Nasal cavity respiratory epithelium epithelial cell of viscerocranial mucosa (primary cell): Measurements from ENCODE around the gene MPG. TPM values are rescaled to one million over a fixed set of nuclear protein-coding genes. Genes with fewer than 3 reads are reported as not detected.

ENCODE experiments used
- total RNA-seq: library from RNA; depleted of rRNA; stranded (reverse); fragments of >200 nt; gene quantifications from 2 replicates; pipeline ENCODE4 v1.2.3, GENCODE V29; 2014

The MPG gene, protein sequence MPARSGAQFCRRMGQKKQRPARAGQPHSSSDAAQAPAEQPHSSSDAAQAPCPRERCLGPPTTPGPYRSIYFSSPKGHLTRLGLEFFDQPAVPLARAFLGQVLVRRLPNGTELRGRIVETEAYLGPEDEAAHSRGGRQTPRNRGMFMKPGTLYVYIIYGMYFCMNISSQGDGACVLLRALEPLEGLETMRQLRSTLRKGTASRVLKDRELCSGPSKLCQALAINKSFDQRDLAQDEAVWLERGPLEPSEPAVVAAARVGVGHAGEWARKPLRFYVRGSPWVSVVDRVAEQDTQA
- 63.4 and 133 TPM in 2 replicates for total RNA-seq

DNA sequence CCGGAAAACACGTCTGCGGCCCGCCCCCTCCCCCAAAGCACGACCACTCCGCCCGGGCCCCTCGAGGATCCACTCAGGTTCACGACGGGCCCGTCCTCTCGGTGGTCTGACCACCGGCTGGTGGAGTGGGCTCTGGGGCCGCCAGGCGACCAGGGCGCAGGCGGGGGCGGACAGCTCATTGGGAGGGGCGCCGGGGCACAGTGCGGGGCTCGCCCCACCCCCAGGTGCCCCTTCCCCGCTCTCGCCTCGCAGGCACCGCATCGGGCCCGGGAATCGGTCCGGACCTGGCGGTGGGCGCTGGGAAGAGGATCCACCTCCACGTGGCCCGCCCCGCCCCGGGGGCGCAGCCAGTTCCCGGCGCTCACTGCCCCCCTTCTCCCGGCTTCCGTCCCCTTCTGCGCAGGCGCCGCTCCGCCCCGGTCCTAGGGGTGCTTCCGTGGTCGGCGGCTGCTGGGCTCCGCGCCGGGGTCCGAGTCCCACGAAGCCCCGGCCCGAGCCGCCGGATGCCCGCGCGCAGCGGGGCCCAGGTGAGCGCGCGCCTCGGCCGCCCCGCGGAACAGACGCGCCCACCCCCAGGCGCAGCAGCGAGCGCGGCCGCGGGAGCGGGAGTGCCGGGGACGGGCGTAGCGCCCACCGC is at the start of gene MPG:
Gene MPG, plus strand, starts transcription at position 419 of the 637 bp plus-strand sequence. Its CDS starts 85 bp downstream, at position 504.

DNA sequence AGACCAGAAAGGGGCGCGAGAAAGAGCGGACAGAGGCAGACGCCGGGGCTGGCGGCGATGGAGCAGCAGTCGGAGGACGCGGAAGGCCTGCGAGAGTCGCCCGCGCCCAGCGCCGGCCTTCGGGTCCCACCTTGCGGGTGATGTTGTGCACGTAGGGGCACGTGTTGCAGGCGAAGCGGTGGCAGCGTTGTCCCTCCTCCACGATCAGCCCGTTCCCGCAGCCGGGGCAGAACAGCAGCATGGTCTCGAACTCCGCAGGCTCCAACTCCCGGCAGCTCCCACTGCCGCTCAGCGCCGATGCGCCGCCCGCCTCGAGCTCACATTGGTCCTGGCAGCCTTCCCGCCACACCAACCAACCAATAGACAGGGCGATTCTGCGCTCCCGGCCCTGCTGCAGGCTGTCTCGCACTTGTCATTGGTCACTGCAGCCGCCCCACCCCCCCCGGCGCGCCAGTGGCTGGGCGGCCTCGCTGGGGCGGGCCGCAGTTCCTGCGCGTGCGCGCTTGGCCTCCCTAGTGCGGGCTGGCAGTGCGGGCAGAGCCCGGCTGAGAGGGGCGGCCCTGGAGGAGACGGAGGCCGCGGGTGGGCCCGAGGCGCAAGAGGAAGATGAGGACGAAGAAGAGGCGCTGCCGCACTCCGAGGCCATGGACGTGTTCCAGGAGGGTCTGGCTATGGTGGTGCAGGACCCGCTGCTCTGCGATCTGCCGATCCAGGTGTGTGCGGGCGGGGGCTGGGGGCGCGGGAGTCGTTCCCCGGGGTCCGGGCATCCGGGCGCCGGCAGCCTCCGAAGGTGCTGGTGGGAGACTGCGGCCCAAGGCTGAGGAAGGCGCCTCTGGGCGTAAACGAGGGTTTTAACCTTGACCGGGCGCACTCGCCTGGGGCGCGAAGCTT is 24.4 kb upstream of the MPG start, which contains the start of the genes POLR3K and SNRNP25:
Gene POLR3K, minus strand, starts transcription at position 263 of the 891 bp plus-strand sequence. Its CDS starts 22 bp downstream, at position 241.
Gene SNRNP25, plus strand, starts transcription at position 483 of the 891 bp plus-strand sequence. Its CDS starts 189 bp downstream, at position 672.

DNA sequence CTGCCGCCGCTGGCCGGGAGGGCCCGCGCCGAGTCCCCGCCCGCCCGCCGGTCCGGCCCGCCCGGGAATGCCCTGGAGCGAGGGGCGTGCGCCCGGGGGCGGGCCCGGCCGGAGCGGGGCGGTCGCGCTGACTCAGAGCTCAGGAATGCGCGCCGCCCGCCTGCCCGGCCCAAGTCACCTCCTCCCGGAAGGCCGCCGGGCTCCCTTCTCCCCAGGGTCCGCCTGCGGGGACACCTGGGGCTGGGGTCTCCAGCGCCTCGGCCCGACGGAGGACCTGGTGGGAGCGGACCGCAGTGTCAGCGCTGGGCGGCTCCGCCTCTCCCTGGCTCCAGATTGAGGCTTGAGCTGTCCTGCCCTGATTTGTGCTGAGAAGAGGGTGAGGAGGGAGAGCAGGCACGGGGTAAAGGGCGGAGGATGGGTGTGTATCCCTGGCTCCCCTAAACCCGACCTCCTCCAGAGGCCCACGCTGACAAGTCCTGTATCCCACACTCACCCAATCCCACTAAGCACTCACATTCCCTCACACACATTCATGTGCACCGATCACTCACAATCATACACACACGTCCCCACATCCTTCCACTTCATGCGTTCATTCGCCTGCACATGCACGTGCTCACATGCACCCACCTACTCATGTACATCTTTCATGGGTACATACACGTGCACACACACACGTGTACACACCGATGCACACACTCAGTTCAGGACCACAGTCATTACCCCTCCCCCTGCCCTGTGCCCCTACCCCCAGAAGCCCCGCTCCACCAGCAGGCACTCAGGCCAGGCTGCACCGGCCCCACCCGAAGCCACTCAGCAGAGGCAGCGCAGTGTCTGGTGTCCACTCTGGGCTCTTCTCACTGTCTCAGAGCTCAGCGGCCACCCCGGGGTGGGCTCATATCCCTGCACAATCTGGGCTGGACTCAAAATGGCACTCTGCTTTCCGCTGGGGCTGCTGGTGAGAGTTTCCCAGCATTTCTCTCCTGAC is 5.2 kb upstream of the MPG start, which contains the start of gene RHBDF1:
Gene RHBDF1, minus strand, starts transcription at position 71 of the 988 bp plus-strand sequence. CDS start 7,616 bp downstream, outside the sequence.

Other genes starting within 250 kb of the MPG start
- 7.9 and 8.5 TPM in 2 replicates for gene POLR3K, start 24.6 kb upstream of the MPG start, total RNA-seq
- gene SNRNP25, start 24.4 kb upstream of the MPG start, total RNA-seq, result 6.2 and 10.0 TPM in 2 replicates
- gene RHBDF1, start 5.6 kb upstream of the MPG start, total RNA-seq, result 11.6 and 30.7 TPM in 2 replicates
- 5.8 and 17.1 TPM in 2 replicates for gene NPRL3, start 60.4 kb downstream of the MPG start, total RNA-seq
- not detected in 2 replicates for gene HBZ, start 74.4 kb downstream of the MPG start, total RNA-seq
- gene HBM, start 87.8 kb downstream of the MPG start, total RNA-seq, result not detected in 2 replicates
- gene HBA2, start 94.7 kb downstream of the MPG start, total RNA-seq, result not detected in 2 replicates
- not detected in 2 replicates for gene HBA1, start 98.5 kb downstream of the MPG start, total RNA-seq
- not detected in 2 replicates for gene HBQ1, start 102.2 kb downstream of the MPG start, total RNA-seq
- gene LUC7L, start 151.2 kb downstream of the MPG start, total RNA-seq, result 24.6 and 34.0 TPM in 2 replicates
- gene FAM234A, start 156.6 kb downstream of the MPG start, total RNA-seq, result 44.1 and 110 TPM in 2 replicates
- gene RGS11, start 197.7 kb downstream of the MPG start, total RNA-seq, result 0.14 TPM in 1 of 2 replicates, not detected in the other
- gene ARHGDIG, start 202.4 kb downstream of the MPG start, total RNA-seq, result 0.34 TPM in 1 of 2 replicates, not detected in the other
- gene PDIA2, start 204.9 kb downstream of the MPG start, total RNA-seq, result 0.34 TPM in 1 of 2 replicates, not detected in the other